GM18526 (cell line): ENCODE measurements around the gene CRY2.

Experiments used
- POLR2A ChIP-seq: IDR thresholded peaks from 3 replicates; pipeline ENCODE4 v1.6.1; 2011; ENCODE audit not compliant: insufficient read length; ENCODE audit errors: extremely low read depth

Gene CRY2

GRCh38 chr11:45858751-45859398 is 11.6 kb downstream of the CRY2 start:
- no peak for TF ChIP-seq POLR2A

- TF ChIP-seq POLR2A: no peak
Measured at GRCh38 chr11:45859661-45860140, 12.4 kb downstream of the CRY2 start.

GRCh38 chr11:45860348-45860747 is 13.1 kb downstream of the CRY2 start:
- TF ChIP-seq POLR2A: no peak

DNA sequence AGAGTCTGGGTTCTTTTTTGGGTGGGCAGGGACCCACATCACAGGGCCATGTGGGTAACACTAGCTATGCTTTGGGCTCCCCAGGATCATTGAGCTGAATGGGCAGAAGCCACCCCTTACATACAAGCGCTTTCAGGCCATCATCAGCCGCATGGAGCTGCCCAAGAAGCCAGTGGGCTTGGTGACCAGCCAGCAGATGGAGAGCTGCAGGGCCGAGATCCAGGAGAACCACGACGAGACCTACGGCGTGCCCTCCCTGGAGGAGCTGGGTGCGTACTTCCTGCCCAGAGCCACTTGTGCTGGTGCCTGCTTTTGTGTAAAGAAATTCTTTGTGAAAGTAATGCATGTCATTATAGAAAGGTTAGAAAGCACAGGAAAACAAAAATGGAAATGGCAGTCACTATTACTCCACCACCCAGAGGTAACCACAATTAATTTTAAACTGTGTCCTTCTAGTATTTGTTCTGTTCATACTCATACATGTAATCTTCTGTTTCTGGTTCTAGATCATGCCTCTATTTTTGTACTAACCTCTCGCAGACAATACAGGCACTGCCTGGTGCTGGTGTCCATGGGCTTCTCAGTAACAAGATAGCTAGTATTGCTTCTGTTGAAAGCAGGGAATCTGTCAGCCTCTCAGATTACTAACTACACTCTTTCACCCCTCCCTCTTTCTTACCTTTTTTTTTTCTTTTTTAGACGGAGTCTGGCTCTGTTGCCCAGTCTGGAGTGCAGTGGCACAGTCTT is 13.7 kb downstream of the CRY2 start:
- no peak for TF ChIP-seq POLR2A

- TF ChIP-seq POLR2A: no peak
Measured at GRCh38 chr11:45864041-45864440, 16.8 kb downstream of the CRY2 start.

GRCh38 chr11:45869551-45869950 is 22.3 kb downstream of the CRY2 start:
- TF ChIP-seq POLR2A: no peak

DNA sequence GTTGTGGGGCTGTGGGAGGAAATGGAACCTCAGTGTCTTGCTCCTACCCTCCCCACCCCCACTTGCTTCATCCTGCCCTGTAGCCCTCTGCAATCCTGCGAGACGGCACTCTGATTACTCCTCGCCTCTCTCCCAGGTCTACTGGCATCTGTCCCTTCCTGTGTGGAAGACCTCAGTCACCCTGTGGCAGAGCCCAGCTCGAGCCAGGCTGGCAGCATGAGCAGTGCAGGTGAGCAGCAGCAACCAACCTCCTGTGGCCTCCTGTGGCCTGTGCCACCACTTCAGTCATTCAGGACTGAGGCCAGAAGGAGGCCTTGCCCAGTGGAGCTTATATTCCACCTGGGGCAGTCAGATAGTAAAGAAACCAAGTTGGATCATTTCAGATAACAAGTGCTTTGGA is 23.4 kb downstream of the CRY2 start:
- no peak for TF ChIP-seq POLR2A

- TF ChIP-seq POLR2A: no peak
Measured at GRCh38 chr11:45871638-45872037, 24.4 kb downstream of the CRY2 start.

GRCh38 chr11:45872651-45873356 is 25.5 kb downstream of the CRY2 start:
- no peak for TF ChIP-seq POLR2A

- no peak for TF ChIP-seq POLR2A
Measured at GRCh38 chr11:45876401-45876800, 29.1 kb downstream of the CRY2 start.

- no peak for TF ChIP-seq POLR2A
Measured at GRCh38 chr11:45877221-45877620, 29.9 kb downstream of the CRY2 start.

- no peak for TF ChIP-seq POLR2A
Measured at GRCh38 chr11:45877845-45878244, 30.6 kb downstream of the CRY2 start.

DNA sequence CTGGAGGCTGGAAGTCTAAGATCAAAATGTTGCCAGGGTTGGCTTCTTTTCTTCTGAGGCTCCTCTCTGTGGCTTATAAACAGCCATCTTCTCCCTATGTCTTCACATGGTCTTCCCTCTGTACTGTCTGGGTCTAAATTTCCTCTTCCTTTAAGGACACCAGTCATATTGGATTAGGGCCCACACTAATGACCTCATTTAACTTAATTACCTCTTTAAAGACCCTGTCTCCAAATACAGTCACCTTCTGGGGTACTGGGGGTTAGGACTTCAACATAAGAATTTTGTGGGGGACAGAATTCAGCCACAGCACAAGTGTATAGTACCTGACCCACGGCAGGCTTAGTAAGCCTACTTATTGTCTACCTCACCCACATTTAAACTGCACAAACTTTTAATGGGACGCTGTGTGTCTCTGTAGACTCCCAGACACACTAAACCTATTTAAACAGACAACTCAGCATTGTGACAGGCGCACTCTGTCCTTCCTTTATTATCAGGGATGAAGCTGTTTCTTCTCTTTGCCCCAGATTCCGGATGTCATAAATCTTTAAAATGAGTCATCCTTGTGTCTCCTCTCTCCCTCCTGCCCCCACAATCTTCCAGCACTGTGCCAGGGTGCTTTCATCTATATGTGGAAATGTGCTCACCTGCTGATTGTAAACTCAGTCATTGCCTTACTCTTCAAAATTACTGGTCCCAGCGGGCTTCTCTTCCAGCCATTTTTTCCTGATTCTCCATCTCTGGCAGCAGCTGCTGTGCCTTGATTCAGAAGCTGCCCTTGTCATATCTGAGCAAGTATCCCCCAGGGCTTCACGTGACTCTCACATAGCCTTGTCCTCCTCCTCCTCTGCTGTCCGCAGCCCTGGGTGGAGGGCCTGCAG is 32.8 kb downstream of the CRY2 start:
- no peak for TF ChIP-seq POLR2A

GRCh38 chr11:45880772-45881570 is 33.7 kb downstream of the CRY2 start:
- no peak for TF ChIP-seq POLR2A
